ENCODE results near the gene GLO1.

The GLO1 gene

GRCh38 chr6:38749473-38749872 lies 46.5 kb upstream of the GLO1 start:
- no peak for TF ChIP-seq OSR1 (CRISPR knock-in tag; IDR thresholded peaks at IDR 0.05)
- TF ChIP-seq BACH2 (CRISPR knock-in tag; IDR thresholded peaks at IDR 0.05; ENCODE audit: borderline replicate concordance) = no peak
- no peak for TF ChIP-seq ZC3H10 (CRISPR knock-in tag; IDR thresholded peaks at IDR 0.05)
- TF ChIP-seq, protein P1, sequence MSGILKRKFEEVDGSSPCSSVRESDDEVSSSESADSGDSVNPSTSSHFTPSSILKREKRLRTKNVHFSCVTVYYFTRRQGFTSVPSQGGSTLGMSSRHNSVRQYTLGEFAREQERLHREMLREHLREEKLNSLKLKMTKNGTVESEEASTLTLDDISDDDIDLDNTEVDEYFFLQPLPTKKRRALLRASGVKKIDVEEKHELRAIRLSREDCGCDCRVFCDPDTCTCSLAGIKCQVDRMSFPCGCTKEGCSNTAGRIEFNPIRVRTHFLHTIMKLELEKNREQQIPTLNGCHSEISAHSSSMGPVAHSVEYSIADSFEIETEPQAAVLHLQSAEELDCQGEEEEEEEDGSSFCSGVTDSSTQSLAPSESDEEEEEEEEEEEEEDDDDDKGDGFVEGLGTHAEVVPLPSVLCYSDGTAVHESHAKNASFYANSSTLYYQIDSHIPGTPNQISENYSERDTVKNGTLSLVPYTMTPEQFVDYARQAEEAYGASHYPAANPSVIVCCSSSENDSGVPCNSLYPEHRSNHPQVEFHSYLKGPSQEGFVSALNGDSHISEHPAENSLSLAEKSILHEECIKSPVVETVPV (CRISPR knock-in tag; IDR thresholded peaks at IDR 0.05) = no peak
- no peak for TF ChIP-seq PPARA (CRISPR knock-in tag; IDR thresholded peaks at IDR 0.05; ENCODE audit: borderline replicate concordance)
- TF ChIP-seq, protein P2, sequence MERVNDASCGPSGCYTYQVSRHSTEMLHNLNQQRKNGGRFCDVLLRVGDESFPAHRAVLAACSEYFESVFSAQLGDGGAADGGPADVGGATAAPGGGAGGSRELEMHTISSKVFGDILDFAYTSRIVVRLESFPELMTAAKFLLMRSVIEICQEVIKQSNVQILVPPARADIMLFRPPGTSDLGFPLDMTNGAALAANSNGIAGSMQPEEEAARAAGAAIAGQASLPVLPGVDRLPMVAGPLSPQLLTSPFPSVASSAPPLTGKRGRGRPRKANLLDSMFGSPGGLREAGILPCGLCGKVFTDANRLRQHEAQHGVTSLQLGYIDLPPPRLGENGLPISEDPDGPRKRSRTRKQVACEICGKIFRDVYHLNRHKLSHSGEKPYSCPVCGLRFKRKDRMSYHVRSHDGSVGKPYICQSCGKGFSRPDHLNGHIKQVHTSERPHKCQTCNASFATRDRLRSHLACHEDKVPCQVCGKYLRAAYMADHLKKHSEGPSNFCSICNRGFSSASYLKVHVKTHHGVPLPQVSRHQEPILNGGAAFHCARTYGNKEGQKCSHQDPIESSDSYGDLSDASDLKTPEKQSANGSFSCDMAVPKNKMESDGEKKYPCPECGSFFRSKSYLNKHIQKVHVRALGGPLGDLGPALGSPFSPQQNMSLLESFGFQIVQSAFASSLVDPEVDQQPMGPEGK (CRISPR knock-in tag; IDR thresholded peaks at IDR 0.05; ENCODE audit: borderline replicate concordance) = no peak
- no peak for TF ChIP-seq ARNTL (CRISPR knock-in tag; IDR thresholded peaks at IDR 0.05; ENCODE audit: borderline replicate concordance, low read depth)
- no peak for TF ChIP-seq TOX (CRISPR knock-in tag; IDR thresholded peaks at IDR 0.05; ENCODE audit: borderline replicate concordance)
- no peak for TF ChIP-seq CSDC2 (CRISPR knock-in tag; IDR thresholded peaks at IDR 0.05)
- TF ChIP-seq ZFP3 (CRISPR knock-in tag; IDR thresholded peaks at IDR 0.05) = no peak
- no peak for TF ChIP-seq RARB (CRISPR knock-in tag; IDR thresholded peaks at IDR 0.05)
- no peak for TF ChIP-seq TCF4 (CRISPR knock-in tag; IDR thresholded peaks at IDR 0.05; ENCODE audit: borderline replicate concordance)
- no peak for TF ChIP-seq ZNF565 (CRISPR knock-in tag; conservative IDR thresholded peaks at IDR 0.05; ENCODE audit: low read depth)
- no peak for TF ChIP-seq ISL1 (CRISPR knock-in tag; IDR thresholded peaks at IDR 0.05)
- no peak for TF ChIP-seq ESRRG (CRISPR knock-in tag; IDR thresholded peaks at IDR 0.05)
- no peak for TF ChIP-seq ZNF8 (CRISPR knock-in tag; IDR thresholded peaks at IDR 0.05)
- no peak for TF ChIP-seq GLIS3 (CRISPR knock-in tag; IDR thresholded peaks at IDR 0.05)
- TF ChIP-seq, protein P3, sequence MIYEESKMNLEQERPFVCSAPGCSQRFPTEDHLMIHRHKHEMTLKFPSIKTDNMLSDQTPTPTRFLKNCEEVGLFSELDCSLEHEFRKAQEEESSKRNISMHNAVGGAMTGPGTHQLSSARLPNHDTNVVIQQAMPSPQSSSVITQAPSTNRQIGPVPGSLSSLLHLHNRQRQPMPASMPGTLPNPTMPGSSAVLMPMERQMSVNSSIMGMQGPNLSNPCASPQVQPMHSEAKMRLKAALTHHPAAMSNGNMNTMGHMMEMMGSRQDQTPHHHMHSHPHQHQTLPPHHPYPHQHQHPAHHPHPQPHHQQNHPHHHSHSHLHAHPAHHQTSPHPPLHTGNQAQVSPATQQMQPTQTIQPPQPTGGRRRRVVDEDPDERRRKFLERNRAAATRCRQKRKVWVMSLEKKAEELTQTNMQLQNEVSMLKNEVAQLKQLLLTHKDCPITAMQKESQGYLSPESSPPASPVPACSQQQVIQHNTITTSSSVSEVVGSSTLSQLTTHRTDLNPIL (CRISPR knock-in tag; IDR thresholded peaks at IDR 0.05; ENCODE audit: low read depth) = no peak
- TF ChIP-seq, protein P4, sequence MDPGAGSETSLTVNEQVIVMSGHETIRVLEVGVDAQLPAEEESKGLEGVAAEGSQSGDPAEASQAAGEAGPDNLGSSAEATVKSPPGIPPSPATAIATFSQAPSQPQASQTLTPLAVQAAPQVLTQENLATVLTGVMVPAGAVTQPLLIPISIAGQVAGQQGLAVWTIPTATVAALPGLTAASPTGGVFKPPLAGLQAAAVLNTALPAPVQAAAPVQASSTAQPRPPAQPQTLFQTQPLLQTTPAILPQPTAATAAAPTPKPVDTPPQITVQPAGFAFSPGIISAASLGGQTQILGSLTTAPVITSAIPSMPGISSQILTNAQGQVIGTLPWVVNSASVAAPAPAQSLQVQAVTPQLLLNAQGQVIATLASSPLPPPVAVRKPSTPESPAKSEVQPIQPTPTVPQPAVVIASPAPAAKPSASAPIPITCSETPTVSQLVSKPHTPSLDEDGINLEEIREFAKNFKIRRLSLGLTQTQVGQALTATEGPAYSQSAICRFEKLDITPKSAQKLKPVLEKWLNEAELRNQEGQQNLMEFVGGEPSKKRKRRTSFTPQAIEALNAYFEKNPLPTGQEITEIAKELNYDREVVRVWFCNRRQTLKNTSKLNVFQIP (CRISPR knock-in tag; IDR thresholded peaks at IDR 0.05; ENCODE audit: borderline replicate concordance, low read depth) = no peak
- ATAC-seq = no peak

DNA sequence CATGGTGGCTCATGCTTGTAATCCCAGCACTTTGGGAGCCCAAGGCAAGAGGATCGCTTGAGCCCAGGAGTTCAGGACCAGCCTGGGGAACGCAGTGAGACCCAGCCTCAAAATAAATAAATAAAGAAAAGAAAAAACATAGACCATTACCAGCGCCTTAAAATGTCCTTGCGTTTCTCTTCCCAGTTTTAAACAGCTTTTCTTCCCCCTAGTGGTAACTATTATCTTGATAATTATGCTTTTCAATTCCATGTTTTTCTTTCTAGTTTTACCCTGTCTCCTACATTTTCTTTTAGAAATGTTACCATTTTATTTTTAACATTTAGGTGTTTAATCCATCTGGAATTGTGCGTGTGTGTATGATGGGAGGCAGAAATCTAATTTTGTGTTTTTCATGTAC lies 36.6 kb upstream of the GLO1 start:
- TF ChIP-seq ZC3H10 (CRISPR knock-in tag; IDR thresholded peaks at IDR 0.05) (no peak), ZNF70 (CRISPR knock-in tag; IDR thresholded peaks at IDR 0.05) (no peak)
- no peak for ATAC-seq

- TF ChIP-seq, protein P1 (CRISPR knock-in tag; IDR thresholded peaks at IDR 0.05) = no peak
- TF ChIP-seq ZNF8 (CRISPR knock-in tag; IDR thresholded peaks at IDR 0.05) = no peak
- TF ChIP-seq, protein P2 (CRISPR knock-in tag; IDR thresholded peaks at IDR 0.05; ENCODE audit: borderline replicate concordance) = no peak
- TF ChIP-seq, protein P4 (CRISPR knock-in tag; IDR thresholded peaks at IDR 0.05; ENCODE audit: borderline replicate concordance, low read depth) = no peak
- TF ChIP-seq GLIS3 (CRISPR knock-in tag; IDR thresholded peaks at IDR 0.05) = no peak
- no peak for TF ChIP-seq ESRRG (CRISPR knock-in tag; IDR thresholded peaks at IDR 0.05)
- no peak for TF ChIP-seq SNAI2 (CRISPR knock-in tag; IDR thresholded peaks at IDR 0.05)
- no peak for TF ChIP-seq ARNTL (CRISPR knock-in tag; IDR thresholded peaks at IDR 0.05; ENCODE audit: borderline replicate concordance, low read depth)
- TF ChIP-seq, protein P5, sequence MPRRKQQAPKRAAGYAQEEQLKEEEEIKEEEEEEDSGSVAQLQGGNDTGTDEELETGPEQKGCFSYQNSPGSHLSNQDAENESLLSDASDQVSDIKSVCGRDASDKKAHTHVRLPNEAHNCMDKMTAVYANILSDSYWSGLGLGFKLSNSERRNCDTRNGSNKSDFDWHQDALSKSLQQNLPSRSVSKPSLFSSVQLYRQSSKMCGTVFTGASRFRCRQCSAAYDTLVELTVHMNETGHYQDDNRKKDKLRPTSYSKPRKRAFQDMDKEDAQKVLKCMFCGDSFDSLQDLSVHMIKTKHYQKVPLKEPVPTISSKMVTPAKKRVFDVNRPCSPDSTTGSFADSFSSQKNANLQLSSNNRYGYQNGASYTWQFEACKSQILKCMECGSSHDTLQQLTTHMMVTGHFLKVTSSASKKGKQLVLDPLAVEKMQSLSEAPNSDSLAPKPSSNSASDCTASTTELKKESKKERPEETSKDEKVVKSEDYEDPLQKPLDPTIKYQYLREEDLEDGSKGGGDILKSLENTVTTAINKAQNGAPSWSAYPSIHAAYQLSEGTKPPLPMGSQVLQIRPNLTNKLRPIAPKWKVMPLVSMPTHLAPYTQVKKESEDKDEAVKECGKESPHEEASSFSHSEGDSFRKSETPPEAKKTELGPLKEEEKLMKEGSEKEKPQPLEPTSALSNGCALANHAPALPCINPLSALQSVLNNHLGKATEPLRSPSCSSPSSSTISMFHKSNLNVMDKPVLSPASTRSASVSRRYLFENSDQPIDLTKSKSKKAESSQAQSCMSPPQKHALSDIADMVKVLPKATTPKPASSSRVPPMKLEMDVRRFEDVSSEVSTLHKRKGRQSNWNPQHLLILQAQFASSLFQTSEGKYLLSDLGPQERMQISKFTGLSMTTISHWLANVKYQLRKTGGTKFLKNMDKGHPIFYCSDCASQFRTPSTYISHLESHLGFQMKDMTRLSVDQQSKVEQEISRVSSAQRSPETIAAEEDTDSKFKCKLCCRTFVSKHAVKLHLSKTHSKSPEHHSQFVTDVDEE (CRISPR knock-in tag; IDR thresholded peaks at IDR 0.05) = no peak
- TF ChIP-seq ZC3H10 (CRISPR knock-in tag; IDR thresholded peaks at IDR 0.05) = no peak
- no peak for TF ChIP-seq PPARA (CRISPR knock-in tag; IDR thresholded peaks at IDR 0.05; ENCODE audit: borderline replicate concordance)
- TF ChIP-seq RARB (CRISPR knock-in tag; IDR thresholded peaks at IDR 0.05) = no peak
- TF ChIP-seq ZNF70 (CRISPR knock-in tag; IDR thresholded peaks at IDR 0.05) = no peak
- no peak for TF ChIP-seq BACH2 (CRISPR knock-in tag; IDR thresholded peaks at IDR 0.05; ENCODE audit: borderline replicate concordance)
- no peak for TF ChIP-seq ZNF565 (CRISPR knock-in tag; conservative IDR thresholded peaks at IDR 0.05; ENCODE audit: low read depth)
- TF ChIP-seq OSR1 (CRISPR knock-in tag; IDR thresholded peaks at IDR 0.05) = no peak
- no peak for TF ChIP-seq ZFP30 (CRISPR knock-in tag; IDR thresholded peaks at IDR 0.05)
- ATAC-seq = no peak
Measured at GRCh38 chr6:38738261-38738660, 35.3 kb upstream of the GLO1 start.

Measured in SK-N-SH treated with all-trans-retinoic acid at 6 μM for 48 hours (cell line).